ENCODE results near the gene CELA2A.

DNA sequence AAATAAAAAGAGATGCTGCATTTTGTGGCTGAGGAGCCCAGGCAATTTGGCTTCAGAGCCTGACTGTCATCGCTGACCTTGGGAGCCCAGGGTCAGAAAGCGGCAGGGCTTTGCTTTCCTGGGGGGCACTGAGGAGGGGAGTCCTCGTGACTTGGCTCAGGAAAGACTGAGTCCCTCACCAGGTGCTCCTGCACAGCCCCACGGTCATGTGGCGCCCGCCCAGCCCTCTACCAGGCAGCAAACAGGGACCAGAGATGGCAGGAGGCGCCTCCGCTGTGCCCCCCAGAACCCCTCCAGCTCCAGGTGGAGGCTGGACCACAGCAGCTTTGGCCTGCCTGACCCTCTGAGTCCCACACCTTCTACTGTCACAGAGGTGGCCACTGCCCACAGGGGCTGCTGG, 33.7 kb upstream of the CELA2A start:
- TF ChIP-seq, protein P1, sequence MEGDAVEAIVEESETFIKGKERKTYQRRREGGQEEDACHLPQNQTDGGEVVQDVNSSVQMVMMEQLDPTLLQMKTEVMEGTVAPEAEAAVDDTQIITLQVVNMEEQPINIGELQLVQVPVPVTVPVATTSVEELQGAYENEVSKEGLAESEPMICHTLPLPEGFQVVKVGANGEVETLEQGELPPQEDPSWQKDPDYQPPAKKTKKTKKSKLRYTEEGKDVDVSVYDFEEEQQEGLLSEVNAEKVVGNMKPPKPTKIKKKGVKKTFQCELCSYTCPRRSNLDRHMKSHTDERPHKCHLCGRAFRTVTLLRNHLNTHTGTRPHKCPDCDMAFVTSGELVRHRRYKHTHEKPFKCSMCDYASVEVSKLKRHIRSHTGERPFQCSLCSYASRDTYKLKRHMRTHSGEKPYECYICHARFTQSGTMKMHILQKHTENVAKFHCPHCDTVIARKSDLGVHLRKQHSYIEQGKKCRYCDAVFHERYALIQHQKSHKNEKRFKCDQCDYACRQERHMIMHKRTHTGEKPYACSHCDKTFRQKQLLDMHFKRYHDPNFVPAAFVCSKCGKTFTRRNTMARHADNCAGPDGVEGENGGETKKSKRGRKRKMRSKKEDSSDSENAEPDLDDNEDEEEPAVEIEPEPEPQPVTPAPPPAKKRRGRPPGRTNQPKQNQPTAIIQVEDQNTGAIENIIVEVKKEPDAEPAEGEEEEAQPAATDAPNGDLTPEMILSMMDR (IDR thresholded peaks at IDR 0.05), result no peak
- TF ChIP-seq, protein P2, sequence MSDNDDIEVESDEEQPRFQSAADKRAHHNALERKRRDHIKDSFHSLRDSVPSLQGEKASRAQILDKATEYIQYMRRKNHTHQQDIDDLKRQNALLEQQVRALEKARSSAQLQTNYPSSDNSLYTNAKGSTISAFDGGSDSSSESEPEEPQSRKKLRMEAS (IDR thresholded peaks at IDR 0.05; ENCODE audit: low read depth), result no peak

Measured in SK-N-SH (cell line).